ENCODE data around the gene MRPS6. TPM values are rescaled to one million over a fixed set of nuclear protein-coding genes. Genes with fewer than 3 reads are reported as not detected.

Gene MRPS6
- total and polyA plus RNA-seq, 2 of the 13 experiments (the other 11 are each of a cell fraction or from before 2014, with no cell fraction given): 14.2 to 26.9 TPM

- no peak for TF ChIP-seq EEA1 (CRISPR knock-in tag; IDR thresholded peaks at IDR 0.05; ENCODE audit: borderline replicate concordance)
- no peak for TF ChIP-seq GABPB1 (CRISPR knock-in tag; IDR thresholded peaks at IDR 0.05)
- no peak for TF ChIP-seq MIER3 (CRISPR knock-in tag; IDR thresholded peaks at IDR 0.05; ENCODE audit: borderline replicate concordance)
- TF ChIP-seq, protein P1, sequence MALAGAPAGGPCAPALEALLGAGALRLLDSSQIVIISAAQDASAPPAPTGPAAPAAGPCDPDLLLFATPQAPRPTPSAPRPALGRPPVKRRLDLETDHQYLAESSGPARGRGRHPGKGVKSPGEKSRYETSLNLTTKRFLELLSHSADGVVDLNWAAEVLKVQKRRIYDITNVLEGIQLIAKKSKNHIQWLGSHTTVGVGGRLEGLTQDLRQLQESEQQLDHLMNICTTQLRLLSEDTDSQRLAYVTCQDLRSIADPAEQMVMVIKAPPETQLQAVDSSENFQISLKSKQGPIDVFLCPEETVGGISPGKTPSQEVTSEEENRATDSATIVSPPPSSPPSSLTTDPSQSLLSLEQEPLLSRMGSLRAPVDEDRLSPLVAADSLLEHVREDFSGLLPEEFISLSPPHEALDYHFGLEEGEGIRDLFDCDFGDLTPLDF (CRISPR knock-in tag; IDR thresholded peaks at IDR 0.05): no peak
Observed at GRCh38 chr21:34184232-34184631, 110.9 kb downstream of the MRPS6 start (continued).

- no peak for TF ChIP-seq SMAD1 (CRISPR knock-in tag; IDR thresholded peaks at IDR 0.05; ENCODE audit: borderline replicate concordance, low read depth)
- DNase-seq (ENCODE audit: low spot score) (no peak), ATAC-seq (no peak), FAIRE-seq (no peak)
- Histone ChIP-seq H3K4me1 (ENCODE audit: insufficient read depth, low read length) (peaks cover 64% of the 10 kb centered on the region), H3K27ac (ENCODE audit: extremely low read length, insufficient read depth, low read length) (no peak overlapping the region), H3K9ac (ENCODE audit: insufficient read depth, low read depth, low read length) (no peak overlapping the region), H3K36me3 (replicated peaks in 1 of 2; ENCODE audit: control insufficient read depth in 1 of 2, insufficient read depth in 2 of 2, low read length in 2 of 2) (no peaks in the 10 kb centered on the region), H3K27me3 (ENCODE audit: control insufficient read depth in 1 of 2, insufficient read depth in 2 of 2, low read length in 2 of 2) (no peaks in the 10 kb centered on the region), H3K4me3 (replicated peaks in 1 of 3; ENCODE audit: insufficient read depth in 1 of 3, low read depth in 2 of 3, low read length in 3 of 3) (no peak overlapping the region), H3K9me3 (ENCODE audit: low read length) (no peaks in the 10 kb centered on the region), H3K79me2 (ENCODE audit: insufficient read depth, low read length) (no peaks in the 10 kb centered on the region), H2AFZ (ENCODE audit: low read length) (no peak overlapping the region), H4K20me1 (ENCODE audit: insufficient read depth, low read length) (no peaks in the 10 kb centered on the region), H3K4me2 (ENCODE audit: low read depth, low read length) (no peak overlapping the region)
- BruUV-seq (replicated peaks): no TSS peak
- POLR2A ChIA-PET: no interaction called here
- 79% methylated on average over 15 of the region's 15 CpGs for WGBS (ENCODE audit: low lambda C conversion rate)
- in situ Hi-C loops (cut with HindIII; ENCODE audit: extremely low pct_ligation_motif_present, low pct_unique_long_range_greater_than_20kb) (no loop called here), intact Hi-C loops (cut with micrococcal nuclease; ENCODE audit: unreplicated experiment) (no loop called here)
- CTCF ChIA-PET (ENCODE audit: low intra/inter-chr PET ratio, low total read pairs): no interaction called here
Observed at GRCh38 chr21:34185026-34185750, 111.8 kb downstream of the MRPS6 start.

Measured in HepG2 (cell line).